NCI-H1694 (cell line): ENCODE results near the gene SLC7A9.
"Not testable (repeated sequence)": the region's sequence is repeated elsewhere in the genome, so short reads cannot be mapped to it uniquely, and the experiment has no call there.

ENCODE experiments used
- DNase-seq: peaks from one replicate; lab custom pipeline; 2025; lab: John Stamatoyannopoulos, UW

The SLC7A9 gene

DNA sequence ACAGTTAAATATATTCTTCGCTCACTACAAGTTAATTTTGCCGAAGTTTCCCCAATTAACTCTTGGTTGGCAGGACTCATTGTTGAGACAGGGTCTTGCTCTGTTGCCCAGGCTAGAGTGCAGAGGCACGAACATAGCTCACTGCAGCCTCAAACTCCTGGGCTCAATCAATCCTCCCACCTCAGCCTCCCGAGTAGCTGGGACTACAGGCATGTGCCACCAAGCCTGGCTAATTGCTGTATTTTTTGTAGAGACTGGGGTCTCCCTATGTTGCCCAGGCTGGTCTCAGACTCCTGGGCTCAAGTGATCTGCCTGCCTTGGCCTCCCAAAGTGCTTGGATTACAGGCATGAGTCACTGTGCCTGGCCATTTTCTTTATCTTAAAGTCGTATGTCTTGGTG is 15.7 kb upstream of the SLC7A9 start:
- not testable (repeated sequence) for DNase-seq

DNA sequence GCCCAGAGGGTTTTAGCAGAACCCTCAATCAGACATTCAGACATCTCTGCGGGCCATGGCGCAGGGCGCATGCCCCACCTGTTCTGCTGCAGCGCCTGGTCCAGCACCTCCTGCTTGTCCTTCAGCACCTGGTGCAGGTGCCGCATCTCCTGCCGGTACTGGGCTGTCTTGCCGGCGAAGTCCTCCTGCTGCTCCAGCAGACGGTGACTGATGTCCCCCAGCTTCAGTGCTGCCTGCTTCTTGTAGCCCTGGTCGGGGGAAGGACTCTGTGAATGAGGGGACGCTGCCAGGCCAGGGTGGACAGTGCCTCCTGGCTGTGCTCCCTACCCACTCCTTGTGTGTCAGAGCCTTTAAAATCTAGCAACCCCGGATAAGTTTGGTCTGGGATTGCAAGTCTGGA is 12.2 kb upstream of the SLC7A9 start:
- DNase-seq = no peak

DNA sequence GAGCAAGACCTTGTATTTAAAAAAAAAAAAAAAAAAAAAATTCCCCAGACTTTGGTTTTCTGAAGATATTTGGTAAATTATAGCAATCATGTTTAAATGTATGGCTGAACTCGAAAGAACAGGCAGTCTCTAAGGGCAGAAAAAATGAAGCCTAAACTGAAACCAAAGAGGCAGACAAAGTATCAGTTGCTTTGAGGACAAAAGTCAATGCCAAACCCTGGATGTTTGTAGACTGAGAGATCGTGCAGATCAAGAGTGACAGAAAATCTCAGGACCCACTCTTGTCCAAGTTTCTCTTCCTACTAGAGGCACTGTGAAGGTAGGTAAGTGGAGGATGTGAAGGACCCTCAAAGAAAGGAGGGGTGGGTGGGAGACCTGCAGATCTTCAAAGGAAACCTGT is 11.1 kb upstream of the SLC7A9 start:
- no peak for DNase-seq

DNA sequence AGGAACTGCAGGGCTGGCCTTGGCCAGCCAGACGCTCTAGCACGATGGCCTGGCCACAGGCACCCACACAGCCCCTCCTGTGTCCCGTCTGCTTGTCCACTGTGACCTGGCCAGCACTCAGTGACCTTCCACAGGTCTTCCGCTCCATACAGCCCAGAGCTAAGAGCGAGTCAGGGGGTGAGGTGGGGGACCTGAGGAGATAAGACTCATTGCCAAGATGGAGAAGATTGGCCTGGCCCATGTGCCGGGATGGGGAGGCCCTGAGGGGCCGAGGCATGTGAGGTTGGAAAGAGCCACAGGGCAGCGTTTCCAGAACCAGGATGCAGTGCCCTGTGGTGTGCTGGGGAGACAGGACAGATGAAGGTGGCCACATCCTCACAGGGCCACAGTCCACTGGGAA is 10.2 kb upstream of the SLC7A9 start:
- no peak for DNase-seq

DNA sequence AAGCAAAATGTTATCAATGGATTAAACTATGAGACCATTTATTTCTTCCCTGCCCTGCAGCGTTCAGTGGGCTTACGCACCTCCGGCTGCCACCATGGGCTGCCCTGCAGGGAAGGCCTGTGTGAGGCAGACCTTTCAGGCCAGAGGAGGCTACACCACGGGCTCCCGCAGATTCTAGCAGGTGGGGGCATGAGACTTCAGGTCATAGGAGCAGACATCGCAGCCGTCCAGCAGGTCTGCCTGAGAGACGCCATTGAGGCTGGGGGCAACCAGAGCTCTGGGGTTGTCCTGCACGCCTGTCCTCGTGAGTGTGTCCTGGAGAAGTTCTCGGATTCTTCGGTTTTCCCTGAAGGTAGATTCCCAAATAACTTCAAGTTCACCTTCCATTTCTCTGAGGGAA is 9.4 kb upstream of the SLC7A9 start:
- no peak for DNase-seq

DNA sequence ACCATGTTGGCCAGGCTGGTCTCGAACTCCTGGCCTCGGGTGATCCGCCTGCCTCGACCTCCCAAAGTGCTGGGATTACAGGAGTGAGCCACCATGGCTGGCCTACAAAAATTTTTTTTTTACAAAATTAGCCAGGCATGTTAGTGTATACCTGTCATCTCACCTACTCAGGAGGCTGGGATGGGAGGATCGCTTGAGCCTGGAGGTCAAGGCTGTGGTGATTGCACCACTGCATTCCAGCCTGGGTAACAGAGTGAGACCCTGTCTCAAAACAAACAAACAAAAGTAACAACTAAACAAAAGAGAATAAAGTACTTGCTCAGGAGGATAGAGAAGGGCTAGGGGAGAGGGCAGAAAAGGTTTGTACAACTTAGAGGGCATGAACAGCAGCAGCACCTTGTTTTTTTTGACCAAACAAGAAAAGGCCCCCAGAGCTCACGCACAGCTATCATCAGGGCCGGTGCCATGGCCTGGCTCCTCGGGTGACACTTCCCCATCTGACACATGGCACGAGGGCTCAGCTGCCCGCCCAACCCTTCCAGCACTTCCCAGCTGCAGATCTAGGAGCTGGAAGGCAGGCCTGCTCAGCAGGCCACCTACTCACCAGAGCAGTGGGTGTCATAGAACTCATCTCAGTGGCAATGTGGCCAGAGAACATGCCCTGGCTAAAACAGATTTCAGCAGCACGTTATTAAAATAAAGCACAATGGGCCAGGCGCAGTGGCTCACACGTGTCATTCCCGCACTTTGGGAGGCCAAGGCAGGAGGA is 8.6 kb upstream of the SLC7A9 start:
- no peak for DNase-seq

DNA sequence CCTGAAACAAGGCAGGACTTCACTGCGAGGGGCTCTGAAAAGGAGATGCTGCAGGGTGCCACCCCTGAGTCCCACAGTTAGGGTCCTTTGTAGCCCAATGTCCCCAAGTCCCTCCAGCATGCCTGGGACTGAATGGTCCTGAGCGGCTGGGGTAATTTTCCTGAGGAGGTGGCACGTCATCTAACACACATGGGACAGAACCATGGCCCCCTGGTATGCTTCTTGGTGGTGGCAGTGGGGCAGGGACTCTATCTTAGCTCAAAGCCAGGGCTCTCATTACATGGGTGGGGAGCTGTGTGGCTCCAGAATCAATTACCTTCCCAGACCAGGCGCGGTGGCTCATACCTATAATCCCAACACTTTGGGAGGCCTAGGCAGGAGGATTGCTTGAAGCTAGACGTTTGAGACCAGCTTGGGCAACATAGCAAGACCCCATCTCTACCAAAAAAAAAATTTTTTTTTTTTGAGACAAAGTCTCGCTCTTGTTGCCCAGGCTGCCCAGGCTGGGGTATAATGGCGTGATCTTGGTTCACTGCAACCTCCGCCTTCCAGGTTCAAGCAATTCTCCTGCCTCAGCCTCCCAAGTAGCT is 7.9 kb upstream of the SLC7A9 start:
- no peak for DNase-seq

DNA sequence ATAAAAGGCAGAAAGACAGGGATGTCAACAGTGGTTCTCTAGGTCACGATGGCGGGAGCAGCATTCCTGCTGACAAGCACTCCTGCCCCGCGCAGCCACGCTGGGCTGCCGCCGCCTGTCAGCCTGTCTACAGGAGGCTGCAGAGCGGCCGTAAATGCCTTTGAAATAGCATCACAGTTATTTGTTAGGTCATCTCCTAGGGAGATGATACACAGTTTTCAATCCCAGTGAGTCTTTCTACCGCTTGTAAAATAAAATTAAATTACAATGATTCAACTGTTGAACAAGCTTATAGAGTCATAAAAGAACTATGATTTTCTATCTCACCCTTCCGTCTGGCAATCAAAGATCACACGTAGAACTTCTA is 7.3 kb upstream of the SLC7A9 start:
- no peak for DNase-seq

DNA sequence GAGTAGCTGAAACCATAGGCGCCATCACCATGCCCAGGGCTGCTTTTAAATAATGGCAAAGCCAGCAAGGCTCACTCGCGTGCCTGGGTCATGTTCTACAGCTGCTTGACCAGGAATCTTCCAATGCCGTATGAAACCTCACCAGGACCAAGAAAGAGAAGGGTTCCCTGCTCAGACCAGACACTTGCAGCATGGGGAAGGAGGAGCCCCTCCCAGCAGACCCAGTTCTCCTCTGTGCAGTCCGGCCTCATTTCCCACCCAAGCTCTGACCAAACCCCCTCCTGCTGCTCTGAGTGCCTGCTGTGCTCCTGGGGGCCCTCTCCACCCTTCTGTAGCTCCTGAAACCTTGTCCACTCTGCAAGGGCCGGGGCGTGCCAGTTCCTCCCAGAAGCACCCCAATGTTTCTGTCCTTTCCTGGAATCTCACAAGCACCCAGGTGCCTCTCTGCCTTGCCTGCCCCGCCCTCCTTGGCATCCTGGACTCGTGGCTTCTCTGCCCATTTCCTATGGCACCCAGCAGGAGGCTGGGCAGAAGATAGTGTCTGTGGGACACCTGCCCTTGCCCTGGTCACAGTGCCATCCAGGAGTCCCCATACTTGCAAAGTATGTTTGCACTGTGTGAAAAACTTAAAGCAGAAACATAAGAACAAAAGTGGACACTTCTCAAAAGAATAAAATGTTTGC is 6.8 kb upstream of the SLC7A9 start:
- no peak for DNase-seq

DNA sequence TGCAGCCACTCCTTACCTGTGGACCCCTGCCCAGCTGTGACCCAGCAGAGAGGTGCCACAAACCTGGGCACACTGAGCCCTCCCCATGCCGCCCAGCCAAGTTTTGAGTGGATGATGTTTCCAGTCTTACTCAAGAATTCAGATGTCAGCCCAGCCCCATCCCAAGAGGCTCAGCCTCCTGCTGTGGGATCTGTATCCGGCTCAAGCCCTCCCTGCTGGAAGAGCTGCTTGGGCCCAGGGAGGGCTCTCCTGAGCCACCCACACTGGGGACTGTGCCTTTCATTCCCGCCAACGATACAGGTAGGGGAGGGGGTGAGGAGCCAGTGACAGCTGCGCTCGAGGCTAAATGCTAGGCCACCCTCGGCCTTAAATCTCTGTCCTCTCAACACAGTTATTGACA is 5.9 kb upstream of the SLC7A9 start:
- DNase-seq = no peak

DNA sequence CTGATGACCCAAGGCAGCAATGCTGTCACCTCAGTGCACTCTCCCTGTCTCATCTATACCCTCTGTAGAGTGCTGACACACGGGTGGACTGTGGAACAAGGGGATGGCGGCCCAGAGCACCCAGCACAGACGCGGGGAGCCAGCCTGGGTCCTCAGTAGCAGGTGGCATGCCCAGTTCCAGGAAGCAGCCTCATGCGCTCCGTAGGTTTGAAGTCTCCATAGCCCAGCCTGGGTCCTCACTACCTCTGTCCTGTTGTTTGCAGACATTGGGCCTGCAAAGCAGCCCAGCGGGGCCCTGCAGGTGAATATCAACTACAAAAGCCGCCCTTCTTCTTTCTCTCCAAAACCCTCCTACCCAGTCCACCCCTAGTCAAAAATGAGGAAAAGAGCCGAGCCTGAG is 5.0 kb upstream of the SLC7A9 start:
- no peak for DNase-seq

DNA sequence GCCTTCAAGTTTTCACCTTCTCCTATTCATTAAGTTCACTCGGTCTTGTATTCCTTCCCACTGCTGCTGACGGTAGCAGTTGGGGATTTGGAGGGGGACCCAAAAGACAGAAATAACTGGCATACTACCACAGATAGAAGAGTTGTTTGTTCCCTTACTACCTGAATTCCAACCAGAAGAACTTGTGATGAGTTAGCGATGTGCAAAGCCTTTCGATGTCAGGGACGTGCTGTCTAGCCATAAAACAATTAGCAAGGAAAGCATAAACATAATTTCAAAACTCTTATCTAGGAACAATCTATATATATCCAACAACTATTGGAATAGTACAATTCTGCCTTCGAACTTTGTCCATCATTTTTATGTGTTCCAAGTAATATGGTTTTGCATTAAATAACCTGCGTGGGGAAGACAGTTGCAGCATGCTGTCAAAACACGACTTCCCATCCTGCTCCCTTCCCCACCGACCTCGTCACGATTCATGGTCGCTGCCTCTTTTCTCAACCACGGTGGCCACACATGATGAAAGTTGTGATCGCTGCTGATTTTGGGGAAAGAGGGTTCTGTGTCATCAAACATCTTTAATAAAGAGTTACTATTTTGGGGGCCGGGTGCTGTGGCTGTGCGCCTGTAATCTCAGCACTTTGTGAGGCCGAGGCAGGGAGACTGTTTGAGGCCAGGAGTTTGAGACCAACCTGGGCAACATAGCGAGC is 3.8 kb upstream of the SLC7A9 start:
- no peak for DNase-seq

DNA sequence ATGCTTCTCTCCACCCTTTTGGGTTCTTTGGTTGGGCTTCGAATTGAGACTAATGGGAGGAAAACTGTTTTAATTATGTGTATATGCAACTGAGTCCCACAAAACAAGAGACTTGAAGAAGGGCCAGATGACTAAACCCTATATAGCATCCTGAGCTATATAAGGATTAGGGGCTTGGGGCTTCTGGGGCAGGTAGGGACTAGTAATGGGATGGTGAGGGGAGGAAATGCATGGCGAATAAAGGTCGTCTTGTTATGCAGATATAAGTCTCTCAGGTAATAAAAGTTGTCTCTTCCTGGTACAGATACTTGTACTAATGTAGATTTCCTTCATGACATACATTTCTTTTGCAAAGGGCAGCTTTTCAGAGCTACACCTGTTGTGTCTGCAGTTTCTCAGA is 2.8 kb upstream of the SLC7A9 start:
- DNase-seq = no peak

DNA sequence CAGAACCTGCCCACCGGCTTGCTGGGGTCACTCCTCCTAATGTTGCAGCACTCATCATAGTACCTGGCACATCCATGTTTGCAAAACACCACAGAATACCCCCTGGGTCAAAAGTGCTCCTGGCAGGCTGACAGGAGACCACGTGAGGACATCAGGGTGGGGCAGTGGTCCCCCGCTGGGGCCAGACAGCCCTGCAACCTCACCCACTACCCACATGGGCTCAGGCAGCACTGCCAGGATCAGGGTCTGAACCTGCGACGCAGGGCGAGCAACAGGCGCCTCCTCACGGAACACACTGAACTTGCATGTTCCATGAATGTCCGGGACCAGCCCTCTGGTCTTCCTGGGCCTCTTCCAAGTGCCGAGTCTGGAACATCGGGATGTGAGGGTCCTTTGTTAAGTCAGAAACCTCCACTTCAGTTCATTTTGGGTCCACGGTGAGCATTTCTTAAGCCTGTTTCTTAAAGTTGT is 1.4 kb upstream of the SLC7A9 start:
- DNase-seq = no peak

DNA sequence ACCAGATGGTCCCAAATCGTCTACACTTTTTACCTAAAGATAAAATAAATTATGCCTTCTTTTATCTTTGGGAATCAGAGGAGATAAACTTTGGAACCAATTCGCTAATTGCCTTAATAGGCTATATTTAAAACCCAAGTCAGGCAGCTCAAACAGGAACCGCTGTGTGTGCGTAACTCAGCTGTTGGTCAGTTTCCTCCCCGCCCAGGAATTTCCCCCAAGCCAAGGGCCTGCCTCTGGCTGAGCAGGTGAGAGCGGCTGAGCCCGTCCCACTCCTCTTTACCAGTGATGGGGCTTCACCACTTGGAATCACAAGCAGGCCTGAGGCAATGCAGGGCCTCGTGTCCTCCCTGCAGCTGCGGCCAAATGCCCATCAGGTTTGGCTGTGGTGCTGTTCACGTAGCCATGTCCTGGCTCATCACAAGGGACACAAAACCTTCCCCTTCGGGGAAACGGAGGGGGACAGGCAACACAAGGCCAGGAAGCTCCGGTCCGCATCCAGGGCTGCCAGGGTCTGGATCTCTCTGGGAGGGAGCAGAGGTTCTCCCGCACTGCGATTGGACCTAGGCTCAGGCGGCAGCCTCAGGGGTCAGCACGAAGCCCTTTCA is 503 bp upstream of the SLC7A9 start:
- no peak for DNase-seq

DNA sequence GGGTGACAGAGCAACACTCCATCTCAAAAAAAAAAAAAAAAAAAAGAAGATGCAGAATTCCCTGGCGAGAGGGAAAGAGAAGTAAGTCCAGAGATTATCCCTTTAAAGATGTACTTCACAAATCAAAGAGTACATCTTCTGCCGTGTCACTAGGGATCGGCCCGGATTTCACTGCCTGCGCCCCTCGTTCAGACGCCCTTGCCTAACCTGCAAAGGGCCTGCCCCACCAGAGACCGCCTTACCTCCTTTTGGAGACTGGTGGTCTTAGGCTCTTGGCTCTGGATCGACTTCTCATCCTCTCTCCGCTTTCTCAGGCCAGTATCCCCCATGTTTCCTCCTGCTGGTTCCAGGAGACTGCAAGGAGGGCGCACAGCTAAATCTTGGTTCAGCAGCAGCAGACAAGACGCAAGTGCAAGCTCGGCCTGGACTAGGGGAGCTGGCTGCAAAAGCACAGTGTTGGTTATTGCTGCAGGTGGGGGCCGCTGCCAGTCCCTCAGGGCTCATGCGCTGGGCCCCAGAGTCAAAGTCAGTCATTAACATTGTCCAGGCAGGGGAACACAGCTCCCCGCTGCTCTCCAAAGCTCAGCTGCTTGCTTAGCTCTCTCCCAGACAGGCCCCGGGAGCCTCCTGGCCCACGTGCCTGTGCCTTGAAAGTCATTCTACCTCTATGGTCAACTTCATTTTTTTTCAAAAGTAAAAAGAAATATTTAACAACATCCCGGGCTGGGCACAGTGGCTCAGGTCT is 1.2 kb downstream of the SLC7A9 start:
- DNase-seq = no peak

DNA sequence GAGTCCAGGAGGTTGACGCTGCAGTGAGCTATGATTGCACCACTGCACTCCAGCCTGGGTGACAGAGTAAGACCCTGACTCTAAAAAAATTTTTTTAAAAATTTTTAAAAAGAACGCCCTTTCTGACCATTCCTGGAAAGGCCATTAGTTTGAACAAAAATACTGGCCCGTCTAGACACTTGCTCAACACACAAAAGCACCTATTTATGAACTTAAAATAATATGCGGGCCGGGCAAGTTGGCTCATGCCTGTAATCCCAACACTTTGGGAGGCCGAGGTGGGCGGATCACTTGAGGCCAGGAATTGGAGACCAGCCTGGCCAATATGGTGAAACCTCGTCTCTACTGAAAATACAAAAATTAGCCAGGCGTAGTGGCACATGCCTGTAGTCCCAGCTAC is 2.1 kb downstream of the SLC7A9 start:
- not testable (repeated sequence) for DNase-seq

DNA sequence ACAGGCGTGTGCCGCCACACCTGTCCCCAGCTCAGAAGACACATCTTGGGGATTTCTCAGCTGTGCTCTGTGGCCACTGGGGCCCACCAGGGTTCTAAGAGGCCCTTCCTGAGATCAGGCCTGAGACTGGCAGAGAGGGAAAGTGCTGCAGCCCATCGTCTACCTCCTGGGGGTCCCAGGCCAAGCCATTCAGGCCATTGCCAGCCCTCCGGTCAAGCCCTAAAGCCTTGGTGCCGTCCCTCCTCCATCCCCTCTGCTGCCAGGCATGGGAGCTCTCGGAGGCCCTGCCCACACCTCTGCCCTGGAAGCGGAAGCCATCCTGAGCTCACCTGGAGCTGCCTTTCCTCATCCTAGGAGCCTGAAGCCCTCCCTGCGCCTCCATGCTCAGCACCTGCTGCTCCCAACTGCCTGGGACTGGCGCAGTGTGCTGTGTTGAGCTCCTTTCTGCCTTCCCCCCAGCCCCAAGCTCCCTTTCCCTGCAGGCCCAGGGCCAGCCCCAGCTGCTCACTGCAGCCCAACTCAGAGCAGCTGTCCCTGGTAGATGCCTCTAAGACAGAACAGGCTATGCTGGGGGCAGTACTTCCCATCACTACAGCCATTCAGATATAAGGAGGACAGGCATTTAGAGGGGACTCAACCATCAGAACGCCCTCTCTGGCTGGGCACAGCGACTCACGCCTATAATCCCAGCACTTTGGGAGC is 2.9 kb downstream of the SLC7A9 start:
- no peak for DNase-seq

DNA sequence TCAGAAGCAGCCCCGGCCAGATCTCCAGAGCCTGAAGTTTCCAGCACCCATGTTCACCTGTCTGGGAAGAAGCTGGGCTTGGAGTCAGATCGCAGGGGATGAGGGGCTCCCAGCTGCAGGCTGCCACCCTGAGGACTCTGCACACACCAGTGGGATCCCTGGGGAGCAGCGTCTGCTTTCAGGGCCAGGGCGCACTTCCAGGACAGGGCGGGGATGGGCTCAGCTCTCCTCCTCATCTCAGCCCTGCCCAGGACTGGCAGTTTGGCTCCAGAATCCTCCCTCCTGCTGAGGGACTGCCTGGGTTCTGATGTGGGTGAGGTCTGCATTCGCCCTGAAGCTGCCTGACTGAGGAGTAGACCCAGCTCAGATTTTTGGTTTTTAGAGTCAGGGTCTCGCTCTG is 3.5 kb downstream of the SLC7A9 start:
- no peak for DNase-seq

DNA sequence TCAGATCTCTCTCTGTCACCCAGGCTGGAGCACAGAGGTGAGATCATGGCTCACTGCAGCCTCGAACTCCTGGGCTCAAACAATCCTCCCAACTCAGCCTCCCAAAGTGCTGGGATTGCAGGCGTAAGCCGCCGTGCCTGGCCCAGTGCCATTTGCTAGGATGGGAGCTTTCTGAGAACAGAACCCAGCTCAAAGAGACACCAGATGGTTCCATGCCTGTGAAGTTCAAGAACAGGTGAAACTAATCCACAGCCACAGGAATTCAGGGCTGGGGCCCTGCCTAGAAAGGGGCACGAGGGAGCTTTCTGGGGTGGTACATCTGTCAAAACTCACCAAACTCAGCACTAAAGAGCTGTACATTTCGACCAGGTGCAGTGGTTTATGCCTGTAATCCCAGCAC is 4.2 kb downstream of the SLC7A9 start:
- peak; percentile 2 for DNase-seq
